GM23338 (cell line): ENCODE results near the gene UBQLN4. TPM values are rescaled to one million over a fixed set of nuclear protein-coding genes. Genes with fewer than 3 reads are reported as not detected.

Experiments used
- ATAC-seq: fragments of 200-7000 bp; cut with Tn5 transposase; 3 replicates; pipeline ENCODE4 v1.9.1; 2020
- DNase-seq: peaks from one replicate; pipeline ENCODE4 v3.0.0-alpha.2; 2015; ENCODE audit warnings: low spot score
- H2AFZ ChIP-seq: fragments of 200-600 bp; sonication (generic); 2 replicates; pipeline ENCODE4 v1.8.0; 2016; ENCODE audit warnings: antibody characterized with exemption, mild to moderate bottlenecking, moderate library complexity
- H3F3A ChIP-seq: fragments of 200-600 bp; sonication (generic); replicated peaks from 2 replicates; pipeline ENCODE4 v1.8.0; 2017; ENCODE audit warnings: antibody characterized with exemption, mixed run types, low read depth
- H3K27ac ChIP-seq: fragments of 200-600 bp; sonication (generic); 2 replicates; pipeline ENCODE4 v1.6.1; 2016; ENCODE audit warnings: low read depth
- H3K27me3 ChIP-seq: fragments of 200-600 bp; sonication (generic); 2 replicates; pipeline ENCODE4 v1.8.0; 2016; ENCODE audit warnings: mild to moderate bottlenecking, mixed run types, moderate library complexity; ENCODE audit not compliant: insufficient read depth
- H3K36me3 ChIP-seq: fragments of 200-600 bp; sonication (generic); 2 replicates; pipeline ENCODE4 v1.8.0; 2016; ENCODE audit warnings: mild to moderate bottlenecking; ENCODE audit not compliant: insufficient read depth
- H3K4me1 ChIP-seq: fragments of 200-600 bp; sonication (generic); 2 replicates; pipeline ENCODE4 v1.8.0; 2016; ENCODE audit warnings: mild to moderate bottlenecking, moderate library complexity; ENCODE audit not compliant: insufficient read depth
- H3K4me2 ChIP-seq: fragments of 200-600 bp; sonication (generic); 2 replicates; pipeline ENCODE4 v1.7.1; 2017; ENCODE audit warnings: mixed run types
- H3K4me3 ChIP-seq: fragments of 200-600 bp; sonication (generic); 2 replicates; pipeline ENCODE4 v1.6.1; 2016; ENCODE audit warnings: mixed run types
- H3K79me2 ChIP-seq: fragments of 200-600 bp; sonication (generic); replicated peaks from 2 replicates; pipeline ENCODE4 v1.8.0; 2017; ENCODE audit warnings: mild to moderate bottlenecking; ENCODE audit not compliant: insufficient read depth
- H3K9me2 ChIP-seq: fragments of 200-600 bp; sonication (generic); 2 replicates; pipeline ENCODE4 v1.8.0; 2017; ENCODE audit not compliant: insufficient read depth
- H4K20me1 ChIP-seq: fragments of 200-600 bp; sonication (generic); replicated peaks from 2 replicates; pipeline ENCODE4 v1.8.0; 2017; ENCODE audit warnings: mild to moderate bottlenecking; ENCODE audit not compliant: insufficient read depth
- H3K27ac Mint-ChIP-seq: 2 replicates; pipeline ENCODE4 v1.8.0; 2020; ENCODE audit warnings: inconsistent platforms, mild to moderate bottlenecking, moderate library complexity, mixed read lengths
- H3K27me3 Mint-ChIP-seq: 3 replicates; pipeline ENCODE4 v1.8.0; 2022; ENCODE audit warnings: low read depth, mild to moderate bottlenecking, moderate library complexity, mixed read lengths, inconsistent platforms; ENCODE audit not compliant: insufficient read depth, poor library complexity
- H3K36me3 Mint-ChIP-seq: 3 replicates; pipeline ENCODE4 v1.8.0; 2021; ENCODE audit warnings: low read depth, mild to moderate bottlenecking, inconsistent platforms, moderate library complexity, mixed read lengths
- H3K4me1 Mint-ChIP-seq: 3 replicates; pipeline ENCODE4 v1.8.0; 2020; ENCODE audit warnings: mild to moderate bottlenecking, inconsistent platforms, mixed read lengths
- H3K4me3 Mint-ChIP-seq: 3 replicates; pipeline ENCODE4 v1.8.0; 2021; ENCODE audit warnings: moderate library complexity, mild to moderate bottlenecking, inconsistent platforms, mixed read lengths
- H3K9me3 Mint-ChIP-seq: 3 replicates; pipeline ENCODE4 v1.8.0; 2020; ENCODE audit warnings: moderate library complexity, mild to moderate bottlenecking, inconsistent platforms, mixed read lengths
- CREB1 ChIP-seq: fragments of 250-450 bp; sonication (Bioruptor Pico); IDR thresholded peaks from 2 replicates; pipeline ENCODE4 v1.5.0; 2020; ENCODE audit warnings: low read depth, mild to moderate bottlenecking, moderate library complexity
- CTCF ChIP-seq, 2 experiments: fragments of 200-600 bp in 1 of 2; sonication (generic) in 1 of 2; conservative IDR thresholded peaks; 2 replicates each; pipeline versions ENCODE4 v1.5.1 to v1.6.1; 2016 to 2017; ENCODE audit warnings: antibody characterized with exemption in 2 of 2, low read depth in 2 of 2, mild to moderate bottlenecking in 2 of 2, moderate library complexity in 1 of 2
- ETS1 ChIP-seq: IDR thresholded peaks from 2 replicates; pipeline ENCODE4 v1.6.1; 2016; ENCODE audit warnings: antibody characterized with exemption
- EZH2 ChIP-seq: fragments of 200-600 bp; sonication (generic); IDR thresholded peaks from one replicate; pipeline ENCODE4 v1.8.0; 2017; ENCODE audit warnings: antibody characterized with exemption, mild to moderate bottlenecking, low read depth; ENCODE audit not compliant: unreplicated experiment
- EZH2phosphoT487 ChIP-seq: fragments of 200-600 bp; sonication (generic); IDR thresholded peaks from one replicate; pipeline ENCODE4 v1.8.1; 2018; ENCODE audit warnings: antibody characterized with exemption; ENCODE audit not compliant: unreplicated experiment
- JUNB ChIP-seq: IDR thresholded peaks from one replicate; pipeline ENCODE4 v1.6.1; 2016; ENCODE audit warnings: antibody characterized with exemption; ENCODE audit not compliant: unreplicated experiment
- NANOG ChIP-seq: IDR thresholded peaks from 2 replicates; pipeline ENCODE4 v1.6.1; 2016; ENCODE audit warnings: antibody characterized with exemption, borderline replicate concordance
- POLR2AphosphoS5 ChIP-seq: IDR thresholded peaks from 2 replicates; pipeline ENCODE4 v1.6.1; 2016; ENCODE audit warnings: antibody characterized with exemption, low read depth
- REST ChIP-seq: IDR thresholded peaks from one replicate; pipeline ENCODE4 v1.6.1; 2018; ENCODE audit warnings: antibody characterized with exemption; ENCODE audit not compliant: unreplicated experiment
- STAT1 ChIP-seq: IDR thresholded peaks from one replicate; pipeline ENCODE4 v1.6.1; 2016; ENCODE audit warnings: antibody characterized with exemption; ENCODE audit not compliant: unreplicated experiment
- ZNF114 ChIP-seq: fragments of 250-450 bp; sonication (Bioruptor Pico); IDR thresholded peaks from 2 replicates; pipeline ENCODE4 v1.5.0; 2020; ENCODE audit warnings: mild to moderate bottlenecking, moderate library complexity
- ZNF331 ChIP-seq: fragments of 250-450 bp; sonication (Bioruptor Pico); IDR thresholded peaks from 2 replicates; pipeline ENCODE4 v1.5.0; 2020; ENCODE audit warnings: low read depth, mild to moderate bottlenecking, moderate library complexity
- ZNF462 ChIP-seq: fragments of 250-450 bp; sonication (Bioruptor Pico); IDR thresholded peaks from 2 replicates; pipeline ENCODE4 v1.5.0; 2020; ENCODE audit warnings: mild to moderate bottlenecking, moderate library complexity
- polyA plus RNA-seq: library from polyadenylated mRNA; unstranded; fragments of >200 nt; fragmentation: Nextera tagmentation; extraction: Ambion mirVana; gene quantifications from 2 replicates; pipeline ENCODE4 v1.2.1, GENCODE V29; 2016
- total RNA-seq: library from RNA; depleted of rRNA; stranded (reverse); fragments of >200 nt; shearing (Covaris generic); gene quantifications from 2 replicates; pipeline ENCODE4 v1.2.3, GENCODE V29; 2014

Gene UBQLN4
- total and polyA plus RNA-seq, 2 experiments from 2014 or later = 10.0 to 30.5 TPM

- Mint-ChIP-seq H3K27me3 (peaks cover 21% of the 10 kb centered on the region), H3K4me1 (peaks cover 22% of the 10 kb centered on the region), H3K27ac (peak overlapping the region; percentile 48; the same call in 1 of the 2 replicates), H3K36me3 (peaks cover 36% of the 10 kb centered on the region), H3K9me3 (no peaks in the 10 kb centered on the region; the same call in 2 of the 3 replicates), H3K4me3 (peak overlapping the region; percentile 91)
- Histone ChIP-seq H3K4me3 (peak overlapping the region; percentile 93), H3K4me1 (peaks cover 12% of the 10 kb centered on the region; the same call in 1 of the 2 replicates), H3K27me3 (no peaks in the 10 kb centered on the region), H4K20me1 (peaks cover 12% of the 10 kb centered on the region), H3K27ac (peak overlapping the region; percentile 3; the same call in 1 of the 2 replicates), H3F3A (peaks cover 22% of the 10 kb centered on the region), H3K9me2 (no peaks in the 10 kb centered on the region), H3K4me2 (peak overlapping the region; percentile 97), H2AFZ (peak overlapping the region; percentile 96; the same call in 1 of the 2 replicates), H3K36me3 (no peaks in the 10 kb centered on the region), H3K79me2 (peaks cover 32% of the 10 kb centered on the region)
- TF ChIP-seq JUNB (no peak), REST (no peak), ZNF114 (CRISPR knock-in tag) (no peak), CREB1 (CRISPR knock-in tag) (no peak), POLR2AphosphoS5 (no peak), EZH2 (no peak), EZH2phosphoT487 (no peak), CTCF (conservative IDR thresholded peaks at IDR 0.05; ENCODE audit: low read depth in 2 of 2) (no peak), STAT1 (no peak), ZNF331 (no peak), NANOG (no peak), ETS1 (no peak), ZNF462 (no peak)
- no peak for DNase-seq
- no peak for ATAC-seq
These were observed 1.9 kb upstream of the UBQLN4 start for GRCh38 chr1:156055281-156056048.
